ENCODE results near the gene BST1.
A peak's percentile ranks its signal among the peaks of the same experiment; 100 is the strongest.

Gene BST1, protein sequence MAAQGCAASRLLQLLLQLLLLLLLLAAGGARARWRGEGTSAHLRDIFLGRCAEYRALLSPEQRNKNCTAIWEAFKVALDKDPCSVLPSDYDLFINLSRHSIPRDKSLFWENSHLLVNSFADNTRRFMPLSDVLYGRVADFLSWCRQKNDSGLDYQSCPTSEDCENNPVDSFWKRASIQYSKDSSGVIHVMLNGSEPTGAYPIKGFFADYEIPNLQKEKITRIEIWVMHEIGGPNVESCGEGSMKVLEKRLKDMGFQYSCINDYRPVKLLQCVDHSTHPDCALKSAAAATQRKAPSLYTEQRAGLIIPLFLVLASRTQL

DNA sequence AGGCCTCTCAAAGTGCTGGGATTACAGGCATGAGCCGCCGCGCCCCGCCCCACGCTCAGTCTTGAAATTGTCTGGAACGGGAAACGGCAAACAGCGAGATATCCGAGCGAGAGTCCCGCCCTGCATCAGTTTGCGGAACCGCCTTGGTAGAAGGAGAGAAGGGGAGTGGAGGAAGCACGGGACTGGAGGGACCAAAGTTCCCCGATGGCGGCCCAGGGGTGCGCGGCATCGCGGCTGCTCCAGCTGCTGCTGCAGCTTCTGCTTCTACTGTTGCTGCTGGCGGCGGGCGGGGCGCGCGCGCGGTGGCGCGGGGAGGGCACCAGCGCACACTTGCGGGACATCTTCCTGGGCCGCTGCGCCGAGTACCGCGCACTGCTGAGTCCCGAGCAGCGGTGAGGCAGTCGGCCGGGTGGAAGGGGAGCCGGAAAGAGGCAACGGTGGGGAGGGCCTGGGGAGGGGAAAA, at the start of gene BST1:
TSS of gene BST1 (plus strand) at position 125 of the 463 bp plus-strand sequence. CDS start at position 205, 80 bp downstream.
- DNase-seq, result peak; percentile 77

DNA sequence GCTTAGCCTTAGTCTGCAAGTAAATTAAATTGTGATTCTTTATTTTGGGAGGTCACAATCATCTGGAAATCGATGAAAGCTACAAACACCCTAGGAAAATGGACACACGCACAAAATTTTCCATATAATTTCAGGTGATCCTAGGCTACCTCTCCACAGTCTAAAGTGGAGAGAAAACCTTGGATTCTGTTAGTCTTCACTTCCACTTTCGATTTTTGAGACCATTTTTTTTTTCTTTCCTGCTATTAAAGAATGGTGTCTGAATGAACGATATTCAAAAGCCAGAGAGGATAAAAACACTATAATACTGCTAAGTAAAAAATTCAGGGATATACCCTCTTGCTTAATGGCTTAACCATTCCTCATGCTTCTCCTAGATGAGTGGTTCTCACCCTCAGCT, 49.4 kb upstream of the BST1 start:
- no peak for DNase-seq

DNA sequence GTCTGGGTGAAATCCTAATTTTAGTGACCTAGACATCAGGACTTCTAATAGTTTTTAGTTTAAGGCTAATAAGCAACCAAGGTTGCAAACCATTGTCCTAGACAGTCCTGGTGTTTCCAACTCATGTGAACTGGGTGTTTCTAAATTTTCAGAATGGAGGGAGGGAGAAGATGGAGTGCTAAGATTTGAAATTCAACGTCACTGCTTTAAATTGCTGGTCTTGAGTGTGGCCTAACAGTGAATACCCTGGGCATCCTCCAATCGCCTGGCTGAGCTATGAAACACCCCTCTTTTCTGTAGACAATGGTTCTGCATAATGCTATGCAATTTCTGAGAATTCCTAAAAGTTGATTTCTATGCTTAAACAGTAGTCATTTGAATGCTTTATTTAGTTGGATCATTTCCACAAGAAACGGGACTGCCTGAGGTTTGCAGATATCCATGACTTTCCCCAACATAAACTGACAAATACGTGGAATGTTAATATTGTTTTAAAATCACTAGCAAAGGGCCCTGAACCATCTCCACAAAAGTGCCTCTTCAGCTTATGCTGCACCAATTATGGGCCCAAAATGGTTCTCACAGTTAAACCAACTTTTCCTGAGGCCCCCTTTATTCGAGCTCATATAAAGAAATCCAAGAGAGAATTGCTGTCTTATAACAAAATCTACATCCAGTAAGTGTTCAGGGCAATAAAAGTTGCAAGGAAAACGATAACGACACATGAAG, 48.8 kb upstream of the BST1 start:
- no peak for DNase-seq

DNA sequence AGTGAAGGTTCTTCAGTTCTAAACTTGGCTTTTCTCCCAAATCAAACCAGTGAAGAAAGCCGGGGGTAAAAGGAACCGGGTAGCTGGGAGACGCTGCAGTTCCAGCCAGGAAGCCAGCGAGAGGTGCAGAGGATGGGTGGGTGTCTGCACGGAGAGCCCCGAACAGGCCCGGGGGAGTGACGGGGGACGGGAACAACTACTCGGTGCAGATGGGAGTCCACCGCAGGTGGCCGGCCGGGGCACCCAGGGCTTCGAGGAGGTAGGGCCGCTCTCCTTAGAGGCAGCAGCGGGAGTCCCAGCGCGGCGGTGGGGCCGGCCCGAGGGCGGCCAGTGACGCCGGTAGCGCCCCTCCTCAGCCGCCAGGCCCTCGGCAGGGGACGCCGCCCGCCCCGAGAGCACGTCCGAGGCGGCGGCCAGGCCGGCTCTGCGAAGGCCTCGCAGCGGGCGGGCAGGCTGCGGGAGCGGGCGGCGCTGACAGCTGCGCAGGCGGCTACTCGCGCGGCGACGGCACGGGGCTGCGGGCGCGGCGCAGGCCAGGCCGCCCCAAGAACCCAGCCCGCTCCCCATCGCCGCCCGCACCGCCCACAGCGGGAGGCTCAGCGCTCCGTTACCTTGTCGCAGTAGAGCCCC, 48.2 kb upstream of the BST1 start:
- DNase-seq, result peak; percentile 80

DNA sequence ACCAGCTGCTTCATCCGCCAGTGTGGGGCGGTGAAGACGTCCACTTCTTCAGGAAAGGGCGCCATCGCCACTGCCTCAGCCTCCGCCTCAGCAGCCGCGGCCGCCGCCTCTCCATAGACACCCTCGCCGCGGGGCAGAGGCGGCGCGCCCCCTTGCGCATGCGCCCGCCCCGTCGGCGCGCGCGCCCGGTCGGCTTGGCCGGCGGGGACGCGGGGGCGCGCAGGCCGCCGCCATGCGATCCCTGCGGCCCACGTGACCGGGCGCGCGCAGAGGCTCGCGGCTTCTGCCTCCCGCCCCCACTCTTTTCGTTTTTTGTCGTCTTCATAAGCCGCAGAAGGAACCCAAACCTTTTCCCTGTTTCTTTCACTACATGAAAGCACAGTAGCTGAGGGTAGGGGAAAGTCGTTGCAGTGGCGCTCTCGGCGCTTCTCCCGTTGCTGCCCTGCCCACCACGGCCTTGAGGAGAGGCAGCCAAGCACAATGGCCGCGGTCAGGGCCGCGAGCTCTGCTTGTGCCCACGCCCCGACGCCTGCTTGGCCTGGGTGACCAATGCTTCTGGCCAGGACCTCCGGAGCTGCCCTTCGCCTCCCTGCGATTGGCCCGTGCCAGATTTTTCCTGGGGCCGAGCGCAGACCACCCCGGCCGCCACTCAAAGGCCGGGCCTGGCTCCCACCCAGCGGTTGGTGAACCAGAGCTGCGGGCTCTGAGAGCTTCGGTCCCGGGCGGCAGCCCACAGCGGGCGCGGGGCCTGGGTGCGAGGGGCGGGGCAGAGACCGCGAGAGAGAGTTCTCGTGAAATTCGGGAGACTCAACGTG, 47.4 kb upstream of the BST1 start, which contains the start of gene FBXL5:
TSS of gene FBXL5 (minus strand) at position 135 of the 815 bp plus-strand sequence. CDS start at position 65, 70 bp downstream.
- DNase-seq, result peak; percentile 90

DNA sequence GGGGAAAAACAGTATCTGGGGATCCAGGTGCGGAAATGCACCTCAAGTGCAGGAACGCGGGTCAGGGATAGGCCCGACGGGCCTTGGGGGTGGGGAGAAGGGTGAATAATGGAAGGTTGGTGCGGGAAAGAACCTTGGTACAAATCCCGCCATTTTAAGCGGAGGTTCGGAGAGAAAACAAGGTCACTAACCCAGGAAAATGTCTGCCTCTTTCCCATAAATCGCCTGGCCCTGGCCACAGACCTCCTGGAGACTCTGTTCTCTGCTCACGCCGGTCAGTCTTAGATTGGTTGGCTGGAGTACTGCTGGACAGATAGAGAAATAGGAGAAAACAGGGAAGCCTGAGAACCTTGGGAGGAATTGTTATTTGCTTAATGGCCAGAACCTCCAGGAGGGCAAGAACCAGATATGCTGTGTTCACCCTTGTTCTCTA, 46.8 kb upstream of the BST1 start:
- no peak for DNase-seq

DNA sequence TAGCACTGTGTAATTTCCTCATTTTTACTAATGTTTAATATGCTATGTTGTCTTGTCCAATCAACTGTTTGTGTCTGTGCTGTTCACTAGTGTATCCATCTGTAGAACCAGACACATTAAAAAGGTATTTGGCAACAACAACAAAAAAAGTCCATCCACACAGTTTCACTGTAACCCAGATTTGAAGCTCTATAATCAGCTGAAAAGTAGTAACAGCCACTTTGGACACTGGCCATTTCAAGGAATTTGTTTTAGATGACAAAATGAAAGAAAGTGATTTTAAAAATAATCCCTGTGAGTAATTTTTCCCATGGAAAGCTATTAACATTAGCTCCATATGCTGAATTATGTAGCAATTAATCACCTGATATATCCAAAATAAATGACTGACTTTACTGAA, 45.5 kb upstream of the BST1 start:
- no peak for DNase-seq

DNA sequence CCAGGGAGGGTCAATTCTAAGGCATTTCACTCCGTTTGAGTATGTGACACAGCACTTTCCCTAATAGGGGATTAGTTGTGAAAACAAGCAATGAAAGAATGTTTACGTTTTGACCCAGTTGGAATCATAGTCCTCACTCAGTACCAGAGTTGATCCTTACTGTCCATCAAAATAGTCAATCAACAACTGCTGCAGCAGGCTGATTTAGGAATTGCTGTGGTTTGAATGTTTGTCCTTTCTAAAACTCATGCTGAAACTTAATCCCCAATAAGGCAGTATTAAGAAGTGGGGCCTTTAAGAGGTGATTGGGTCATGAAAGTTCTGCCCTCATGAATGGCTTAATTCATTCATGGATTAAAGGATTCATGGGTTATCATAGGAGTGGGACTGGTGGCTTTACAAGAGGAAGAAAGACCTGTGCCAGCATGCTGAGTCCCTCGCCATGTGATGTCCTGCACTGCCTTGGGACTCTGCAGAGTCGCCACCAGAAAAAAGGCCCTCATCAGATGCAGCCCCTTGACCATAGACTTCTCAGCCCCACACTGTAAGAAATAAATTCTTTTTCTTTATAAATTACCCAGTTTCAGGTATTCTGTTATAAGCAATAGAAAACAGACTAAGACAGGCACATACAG, 44.6 kb upstream of the BST1 start:
- DNase-seq, result no peak

DNA sequence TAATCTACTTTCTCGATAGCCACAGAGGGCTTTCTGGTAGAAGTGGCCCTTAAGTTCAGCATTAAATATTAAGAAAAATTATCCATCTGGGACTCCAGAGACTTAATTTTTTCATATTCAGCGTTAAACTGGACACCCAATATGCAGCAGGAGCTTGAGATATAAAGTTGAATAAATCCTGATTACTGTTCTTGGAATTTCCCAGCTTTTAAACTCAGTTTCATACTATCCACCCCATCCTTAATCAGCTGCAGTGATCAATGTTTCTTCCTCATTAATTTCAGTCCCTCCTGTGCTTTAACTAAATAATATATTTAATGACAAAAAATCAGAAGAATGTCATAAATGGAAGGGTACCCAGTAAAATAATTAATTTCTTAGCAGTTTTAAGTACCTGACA, 44.1 kb upstream of the BST1 start:
- DNase-seq, result no peak

DNA sequence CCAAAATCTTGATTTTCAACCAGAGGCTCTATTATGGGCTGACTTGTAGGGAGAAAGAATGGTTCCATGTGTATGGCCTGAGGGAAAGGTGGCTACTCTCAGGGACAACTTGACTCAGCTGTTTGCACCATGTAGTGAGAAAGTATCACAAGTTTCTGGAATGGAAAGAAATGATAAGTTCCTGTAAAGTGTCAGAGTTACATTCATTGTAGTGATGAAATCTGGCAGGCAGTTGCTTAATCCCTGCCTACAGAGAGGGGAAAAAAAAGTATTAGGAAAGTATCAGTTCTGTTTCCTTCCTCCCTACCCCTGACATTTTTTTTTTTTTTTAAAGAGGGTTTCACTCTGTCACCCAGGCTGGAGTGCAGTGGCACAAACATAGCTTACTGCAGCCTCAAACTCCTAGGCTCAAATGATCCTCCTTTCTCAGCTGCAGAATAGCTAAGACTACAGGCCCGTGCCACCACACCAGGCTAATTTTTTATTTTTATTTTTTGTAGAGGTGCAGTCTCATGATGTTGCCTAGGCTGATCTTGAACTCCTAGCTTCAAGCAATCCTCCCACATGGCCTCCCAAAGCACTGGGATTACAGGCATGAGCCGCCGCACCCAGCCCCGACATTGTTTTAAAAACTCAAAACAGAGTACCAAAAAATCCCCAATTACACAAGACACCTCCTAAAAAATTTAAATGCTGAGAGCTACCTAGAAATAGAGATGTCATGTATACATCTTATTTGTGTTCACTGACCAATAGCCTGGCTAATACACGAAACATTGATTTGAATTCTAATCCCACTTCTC, 42.9 kb upstream of the BST1 start:
- DNase-seq, result no peak

DNA sequence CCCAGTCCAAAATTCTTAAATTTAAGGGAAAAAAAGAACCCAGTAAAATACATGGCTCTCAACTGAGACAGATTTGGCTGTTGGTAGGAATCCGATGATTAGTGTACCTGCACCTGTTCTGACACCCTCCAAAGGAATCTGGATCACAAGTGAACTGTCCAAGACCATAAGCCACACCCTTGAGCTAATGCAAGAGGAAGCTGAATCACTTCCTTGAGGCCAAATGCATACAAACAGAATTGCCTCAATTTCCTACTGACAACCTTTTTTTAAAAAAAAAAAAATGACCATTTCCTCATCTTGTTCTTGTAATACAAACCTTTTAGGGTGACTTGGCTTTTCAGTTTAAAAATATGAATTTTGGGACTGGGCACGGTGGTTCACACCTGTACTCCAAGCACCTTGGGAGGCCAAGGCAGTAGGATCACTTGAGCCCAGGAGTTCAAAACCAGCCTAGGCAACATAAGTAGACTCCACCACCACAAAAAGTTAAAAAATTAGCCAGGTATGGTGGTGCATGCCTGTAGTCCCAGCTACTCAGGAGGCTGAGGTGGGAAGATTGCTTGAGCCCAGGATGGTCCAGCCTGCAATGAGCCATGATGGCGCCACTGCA, 37.0 kb upstream of the BST1 start:
- no peak for DNase-seq

DNA sequence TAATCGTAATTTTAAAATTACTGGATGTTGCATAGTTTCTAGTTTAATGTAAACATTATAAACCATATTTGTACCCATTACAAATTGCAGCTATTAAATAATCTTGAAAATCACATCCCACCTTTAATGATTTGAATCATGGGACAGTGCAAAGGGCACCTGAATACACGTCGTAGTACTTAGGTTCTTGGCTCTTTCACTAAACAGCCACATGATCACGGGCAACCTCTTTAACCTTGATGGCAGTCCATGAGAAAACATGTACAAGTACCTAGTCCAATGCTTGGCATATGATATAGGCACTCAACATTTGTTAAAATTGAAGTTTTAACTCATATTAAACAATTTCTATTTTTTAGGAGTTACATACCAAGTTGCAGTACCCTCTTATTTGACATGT, 35.9 kb upstream of the BST1 start:
- DNase-seq, result no peak

DNA sequence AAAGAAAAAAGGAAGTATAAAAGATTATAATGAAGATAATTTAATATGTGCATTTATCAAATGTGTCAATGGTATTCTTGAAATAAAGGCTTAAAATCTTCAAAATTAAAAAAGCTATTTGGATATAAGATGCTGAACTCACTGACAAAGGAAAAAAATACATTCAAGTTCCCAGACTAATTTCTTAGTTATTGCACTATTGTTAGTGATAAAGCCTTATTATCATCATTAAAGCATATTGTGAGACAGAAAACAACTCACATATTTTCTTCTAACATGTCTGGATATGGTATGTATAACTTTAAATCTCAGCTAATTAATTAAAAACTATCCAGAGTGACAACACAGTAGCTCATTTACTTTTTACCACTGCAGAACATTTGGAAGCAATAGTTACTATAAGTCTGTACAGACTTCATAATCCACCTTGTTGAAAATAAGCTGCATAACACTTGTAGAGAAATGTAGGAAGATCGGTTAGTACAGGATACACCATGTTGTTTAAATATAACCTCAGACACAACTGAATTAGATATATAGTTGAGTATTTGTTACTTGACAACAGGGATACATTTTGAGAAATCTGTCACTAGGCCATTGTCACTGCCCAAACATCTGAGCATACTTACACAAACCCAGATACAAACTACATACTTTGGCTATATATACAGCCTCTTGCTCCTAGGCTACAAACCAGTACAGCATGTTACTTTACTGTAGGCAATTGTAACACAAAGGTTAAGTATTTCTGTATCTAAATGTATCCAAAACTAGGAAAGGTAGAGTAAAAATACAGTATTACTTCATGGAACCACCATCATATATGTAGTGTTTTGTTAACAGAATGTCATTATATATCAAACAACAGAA, 34.1 kb upstream of the BST1 start:
- DNase-seq, result no peak

DNA sequence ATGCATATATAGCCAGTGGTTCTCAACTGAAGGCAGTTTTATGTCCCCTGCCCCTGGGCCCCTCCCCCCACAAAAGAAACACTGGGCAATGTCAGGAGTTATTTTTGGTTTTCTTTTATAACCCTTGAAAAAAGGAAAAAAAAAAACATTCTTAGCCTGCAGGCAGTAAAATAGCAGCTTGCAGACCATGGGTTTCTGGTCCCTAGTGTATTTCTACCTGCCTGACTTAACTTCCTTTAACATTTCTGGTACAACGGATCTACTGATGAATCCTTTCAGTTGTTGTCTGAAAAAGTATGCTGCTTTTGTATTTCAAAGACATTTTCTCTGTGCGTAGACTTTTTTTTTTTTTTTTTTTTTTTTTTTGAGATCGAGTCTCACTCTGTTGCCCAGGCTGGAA, 32.3 kb upstream of the BST1 start:
- DNase-seq, result no peak

DNA sequence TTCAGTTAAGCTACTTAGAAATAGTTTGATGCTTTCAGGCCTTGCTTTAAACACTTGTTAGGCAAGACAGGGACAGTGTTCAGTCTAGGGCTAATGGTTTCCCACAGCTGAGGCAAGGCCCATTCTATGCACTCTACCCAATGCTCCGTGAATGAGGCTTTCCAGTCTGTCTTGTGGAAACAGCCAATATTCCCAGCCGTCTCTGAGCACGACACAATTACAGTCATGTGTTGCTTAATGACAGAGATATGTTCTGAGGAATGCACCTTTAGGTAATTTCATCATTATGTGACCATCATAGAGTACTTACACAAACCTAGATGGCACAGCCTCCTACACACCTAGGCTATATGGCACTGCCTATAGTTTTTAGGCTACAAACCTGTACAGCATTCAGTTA, 30.8 kb upstream of the BST1 start:
- DNase-seq, result no peak

DNA sequence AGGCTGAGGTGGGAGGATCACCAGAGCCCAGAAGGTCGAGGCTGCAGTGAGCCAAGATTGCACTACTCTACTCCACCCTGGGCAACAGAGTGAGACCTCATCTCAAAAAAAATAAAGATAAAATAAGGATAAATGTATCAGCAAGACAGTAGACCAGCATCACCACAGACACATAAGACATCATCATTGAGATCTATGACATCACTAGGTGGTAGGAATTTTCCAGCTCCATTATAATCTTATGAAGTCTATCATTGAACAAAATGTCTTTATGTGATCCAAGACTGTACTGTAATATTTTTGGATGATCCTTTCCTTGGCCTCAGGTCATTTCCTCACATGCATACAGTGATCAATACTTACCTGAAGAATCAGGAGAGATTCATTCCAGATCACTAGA, 29.5 kb upstream of the BST1 start:
- DNase-seq, result no peak

DNA sequence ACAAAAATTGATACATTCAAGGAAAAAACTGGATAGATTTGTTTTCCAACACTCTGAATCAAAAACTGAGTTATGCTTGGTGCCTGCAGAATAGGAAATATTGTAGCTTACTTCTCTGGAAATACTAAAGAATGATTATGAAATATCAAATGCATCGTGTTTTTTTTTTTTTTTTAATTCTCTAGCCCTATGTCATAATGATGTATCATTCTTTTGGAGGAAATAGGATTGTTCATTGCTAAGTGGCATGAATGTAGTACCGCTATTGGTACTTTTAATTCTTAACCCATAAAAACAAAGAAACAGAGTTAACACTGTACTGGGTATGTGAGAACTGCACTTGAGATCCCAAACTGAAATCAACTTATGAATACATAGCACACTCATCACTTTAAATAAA, 28.8 kb upstream of the BST1 start:
- DNase-seq, result no peak

DNA sequence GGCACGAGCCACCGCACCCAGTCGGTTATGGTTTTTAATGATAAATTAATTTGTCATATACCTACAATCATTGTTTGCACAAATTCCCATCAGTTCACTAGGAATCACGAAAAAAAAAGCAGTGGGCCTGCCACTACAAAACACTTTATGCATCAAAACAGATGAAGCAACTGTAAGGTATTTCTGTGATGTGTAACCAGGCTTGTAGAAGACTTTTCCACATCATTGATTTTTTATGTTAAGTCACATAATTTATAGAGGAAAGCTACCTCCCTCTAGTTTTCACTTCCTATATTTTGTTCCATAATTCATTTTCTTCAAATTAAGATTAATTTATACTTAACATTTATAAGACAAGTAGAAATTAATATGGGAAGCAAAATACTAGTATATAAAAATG, 27.9 kb upstream of the BST1 start:
- DNase-seq, result no peak

DNA sequence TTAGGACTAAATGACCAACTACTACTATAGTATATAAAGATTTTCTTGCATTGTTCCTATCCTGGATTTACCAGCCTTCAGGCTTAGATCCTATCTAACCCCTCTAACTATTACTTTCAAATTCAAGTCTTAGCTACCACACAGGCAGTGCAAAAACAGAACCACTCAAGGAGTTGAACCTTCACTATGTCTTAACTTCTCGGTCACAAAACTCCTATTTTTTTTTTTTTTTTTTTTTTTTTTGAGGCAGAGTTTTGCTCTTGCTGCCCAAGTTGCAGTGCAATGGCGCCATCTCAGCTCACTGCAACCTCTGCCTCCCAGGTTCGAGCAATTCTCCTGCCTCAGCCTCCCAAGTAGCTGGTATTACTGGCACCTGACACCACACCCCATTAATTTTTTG, 27.5 kb upstream of the BST1 start:
- no peak for DNase-seq

DNA sequence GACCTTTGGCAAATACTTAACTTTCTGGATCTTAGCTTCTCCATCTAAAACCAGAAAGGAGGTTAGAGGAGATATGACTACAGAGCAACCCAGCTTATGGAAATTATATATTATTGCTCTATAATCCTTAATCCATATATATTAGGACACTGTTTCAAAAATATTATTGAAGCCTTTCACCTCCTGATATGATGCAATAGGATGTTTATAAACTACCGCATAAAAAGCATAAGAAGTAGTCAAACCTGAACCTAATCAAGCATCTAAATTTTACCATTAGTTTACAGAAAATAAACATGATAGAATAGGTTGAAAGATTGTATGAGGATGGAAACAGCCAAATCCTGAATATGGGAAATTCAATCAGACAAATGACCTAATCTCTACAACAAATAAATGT, 26.8 kb upstream of the BST1 start:
- DNase-seq, result no peak
